ENCODE measurements around the gene CYFIP2.

The CYFIP2 gene

GRCh38 chr5:157328277-157328912 lies 62.5 kb downstream of the CYFIP2 start:
- peak; percentile 29 for DNase-seq

DNA sequence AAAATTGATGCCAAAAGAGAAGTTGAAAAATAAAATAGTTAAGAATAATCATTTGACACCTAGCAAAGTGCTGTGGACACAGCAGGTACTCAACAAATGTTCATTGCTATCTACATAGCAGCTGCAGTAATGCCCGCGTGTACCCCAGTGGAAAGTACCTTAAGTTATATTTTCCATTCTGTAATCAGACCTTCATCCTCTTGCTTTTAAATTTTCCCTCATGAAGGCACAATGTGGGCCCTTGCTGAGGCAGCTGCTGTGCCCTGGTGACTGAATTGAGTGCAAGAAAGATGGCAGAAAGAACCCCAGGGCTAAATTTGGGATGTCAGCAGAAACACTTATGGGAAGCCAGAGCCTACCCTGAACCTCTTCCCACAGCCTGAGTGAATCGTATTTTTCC lies 65.9 kb downstream of the CYFIP2 start:
- DNase-seq = no peak

GRCh38 chr5:157335534-157336422 lies 69.9 kb downstream of the CYFIP2 start:
- DNase-seq = no peak

- DNase-seq = no peak
Observed at GRCh38 chr5:157336423-157336744, 70.5 kb downstream of the CYFIP2 start.

DNA sequence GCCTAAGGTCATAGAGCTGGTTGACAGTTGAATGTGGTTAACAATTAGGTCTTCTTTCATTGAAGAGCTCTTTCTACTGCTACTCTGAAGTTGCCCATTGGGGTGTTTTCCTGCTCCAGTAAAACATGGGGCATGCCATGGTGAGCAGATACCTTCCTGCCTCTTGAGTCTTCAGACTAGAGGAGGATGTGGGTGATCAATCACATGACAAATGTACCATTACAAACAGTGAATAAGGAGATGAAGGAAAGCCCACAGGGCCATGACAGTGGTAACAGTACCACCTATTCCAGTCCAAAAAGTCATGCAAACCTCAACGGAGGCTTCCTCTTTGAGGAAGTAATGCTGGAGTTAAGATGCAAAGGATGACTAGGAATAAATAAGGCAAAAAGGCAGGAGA lies 73.5 kb downstream of the CYFIP2 start:
- DNase-seq = no peak

DNA sequence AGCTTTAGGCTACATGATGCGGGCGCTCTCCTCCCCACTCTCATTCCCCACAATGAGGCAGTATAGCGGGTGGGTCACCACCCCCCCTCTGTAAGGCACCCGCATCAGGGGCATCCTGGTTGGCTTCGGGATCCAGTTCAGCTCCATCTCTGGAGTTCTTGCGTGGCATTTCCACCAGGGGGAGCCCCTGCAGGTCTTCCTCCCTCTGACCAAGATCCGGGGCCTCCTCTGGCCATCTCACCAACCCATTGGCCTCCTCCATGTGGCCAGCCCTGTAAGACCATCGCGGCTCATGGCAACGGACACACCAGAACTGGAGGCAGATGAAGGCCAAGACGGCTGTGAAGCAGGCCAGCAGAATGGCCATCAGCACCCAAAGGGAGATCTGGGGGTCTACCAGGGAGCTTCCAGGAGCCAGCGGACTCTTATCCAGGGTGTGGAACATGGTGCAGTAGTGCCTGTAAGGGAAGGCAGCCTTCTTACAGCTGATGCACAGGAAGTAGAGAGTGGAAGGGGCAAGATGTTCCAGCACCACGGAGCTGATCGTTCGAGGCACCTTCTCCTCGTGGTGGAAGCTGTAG lies 77.0 kb downstream of the CYFIP2 start:
- DNase-seq = no peak

GRCh38 chr5:157343842-157344790 lies 78.2 kb downstream of the CYFIP2 start:
- no peak for DNase-seq

GRCh38 chr5:157345067-157345466 lies 79.1 kb downstream of the CYFIP2 start:
- no peak for DNase-seq

GRCh38 chr5:157345485-157345884 lies 79.6 kb downstream of the CYFIP2 start:
- DNase-seq = no peak

DNA sequence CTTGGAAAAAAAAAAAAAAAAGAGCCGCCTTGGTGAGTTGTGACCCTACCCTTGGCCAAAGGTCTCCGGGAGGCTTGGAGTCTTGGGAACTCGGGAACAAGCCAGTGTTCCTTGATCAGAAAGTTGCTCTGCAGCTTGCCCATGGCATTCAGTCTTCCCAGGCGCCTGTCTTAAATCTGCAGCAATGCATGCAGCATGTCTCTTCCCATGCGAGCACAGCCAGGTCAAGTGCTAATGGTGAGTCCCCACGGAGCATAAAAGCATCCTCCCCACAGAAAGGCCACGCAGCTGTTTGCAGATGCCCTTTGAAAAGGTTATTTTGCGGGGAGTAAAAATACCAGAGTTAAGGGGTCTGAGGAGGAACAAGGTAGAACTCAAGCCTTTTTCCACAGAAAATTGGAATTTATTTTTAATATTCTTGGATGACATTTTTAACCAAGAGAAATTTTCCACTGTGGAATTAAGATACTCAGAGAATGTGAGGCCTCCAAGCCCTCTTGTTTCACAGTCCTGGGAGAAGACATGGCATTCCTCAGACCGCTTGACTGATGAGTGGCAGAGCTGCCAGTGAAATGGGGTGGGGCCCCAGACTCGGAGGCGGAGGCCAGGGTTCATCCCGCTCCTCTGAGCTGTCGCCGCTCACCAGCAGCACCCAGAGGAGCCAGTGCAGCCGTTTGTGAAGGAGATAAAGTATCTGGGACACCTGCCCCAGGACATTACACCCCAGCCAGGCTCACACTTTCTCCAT lies 81.6 kb downstream of the CYFIP2 start:
- DNase-seq = no peak

DNA sequence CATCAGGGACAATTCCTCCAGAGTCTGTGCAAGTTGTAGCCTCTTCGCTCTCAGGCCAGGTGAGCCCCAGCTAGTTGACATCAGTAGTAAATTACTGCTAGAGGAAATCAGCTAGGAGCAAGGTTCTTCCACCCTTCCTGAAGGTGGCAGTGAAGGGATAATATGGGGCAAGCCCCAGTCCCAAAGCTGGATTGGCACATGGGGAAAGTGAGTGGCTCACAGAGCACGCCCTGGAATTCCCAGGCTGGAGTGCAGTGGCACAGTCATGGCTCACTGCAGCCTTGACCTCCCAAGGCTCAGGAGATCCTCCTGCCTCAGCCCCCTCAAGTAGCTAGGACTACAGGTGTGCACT lies 82.1 kb downstream of the CYFIP2 start:
- no peak for DNase-seq

GRCh38 chr5:157350939-157351801 lies 85.2 kb downstream of the CYFIP2 start:
- DNase-seq = no peak

- no peak for DNase-seq
Observed at GRCh38 chr5:157351802-157352092, 85.8 kb downstream of the CYFIP2 start.

DNA sequence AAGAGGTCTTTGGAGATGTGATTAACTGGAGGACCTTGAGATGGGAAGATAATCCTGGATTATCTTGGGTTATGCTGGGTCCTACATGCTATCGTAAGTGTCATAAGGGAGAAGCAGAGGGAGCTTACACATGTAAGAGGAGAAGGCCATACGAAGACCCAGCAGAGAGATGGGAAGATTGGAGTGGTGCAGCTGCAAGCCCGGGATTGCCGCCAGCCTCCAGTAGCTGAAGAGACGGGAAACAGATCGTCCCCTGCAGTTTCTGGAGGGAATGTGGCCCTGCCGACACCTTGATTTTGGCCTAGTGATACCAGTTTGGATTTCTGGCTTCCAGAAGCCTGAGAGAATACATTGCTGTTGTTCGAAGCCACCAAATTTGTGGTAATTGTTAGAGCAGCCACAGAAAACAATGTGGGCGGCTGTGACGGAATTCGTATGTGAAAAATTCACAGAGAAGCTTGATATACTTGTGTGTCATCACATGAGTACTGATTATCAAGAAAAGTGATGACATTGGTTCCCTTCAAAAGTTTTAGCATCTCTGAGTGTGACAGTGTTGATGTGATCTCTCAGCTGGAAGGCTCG lies 86.9 kb downstream of the CYFIP2 start:
- no peak for DNase-seq

GRCh38 chr5:157354800-157355199 lies 88.9 kb downstream of the CYFIP2 start:
- DNase-seq = no peak

GRCh38 chr5:157356576-157356975 lies 90.7 kb downstream of the CYFIP2 start:
- no peak for DNase-seq

GRCh38 chr5:157357823-157358222 lies 91.9 kb downstream of the CYFIP2 start:
- DNase-seq = no peak

- no peak for DNase-seq
Observed at GRCh38 chr5:157358871-157359270, 92.9 kb downstream of the CYFIP2 start.

GRCh38 chr5:157359356-157360055 lies 93.6 kb downstream of the CYFIP2 start:
- no peak for DNase-seq

DNA sequence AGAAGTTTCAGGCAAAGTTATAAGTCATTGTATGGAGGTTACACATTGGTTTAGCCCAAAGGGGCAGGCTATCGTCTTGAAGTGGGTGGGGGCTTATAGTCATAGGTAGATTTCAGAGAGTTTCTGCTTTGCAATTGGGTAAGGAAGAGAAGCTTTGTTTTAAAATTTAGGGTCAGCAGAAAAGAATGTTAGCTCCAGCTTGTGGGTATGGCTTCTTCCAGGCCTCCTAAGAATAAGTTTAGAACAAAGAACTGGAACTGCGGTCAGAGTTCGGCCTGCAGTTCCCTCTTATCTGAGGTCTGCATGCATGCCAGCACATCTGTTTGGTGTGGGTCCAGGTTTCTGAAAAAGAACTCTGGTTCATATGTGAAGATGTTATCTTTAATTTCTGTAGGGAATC lies 96.1 kb downstream of the CYFIP2 start:
- DNase-seq = no peak

GRCh38 chr5:157362502-157362901 lies 96.6 kb downstream of the CYFIP2 start:
- no peak for DNase-seq
